H7 (cell line): ENCODE results near the gene CAMSAP3. TPM values are rescaled to one million over a fixed set of nuclear protein-coding genes. Genes with fewer than 3 reads are reported as not detected.
"Not testable (repeated sequence)": the region's sequence is repeated elsewhere in the genome, so short reads cannot be mapped to it uniquely, and the experiment has no call there.

Source experiments
- DNase-seq: peaks from one replicate; pipeline ENCODE4 v3.0.0; 2012
- H3K27me3 ChIP-seq: 2 replicates; pipeline ENCODE4 v1.6.0; 2011; ENCODE audit warnings: mild to moderate bottlenecking, low read length; ENCODE audit not compliant: control insufficient read depth, insufficient read depth
- H3K36me3 ChIP-seq: replicated peaks from 2 replicates; pipeline ENCODE4 v1.5.1; 2011; ENCODE audit warnings: low read length; ENCODE audit not compliant: control insufficient read depth, insufficient read depth
- H3K4me3 ChIP-seq: 2 replicates; pipeline ENCODE4 v1.5.1; 2011; ENCODE audit warnings: low read depth, mild to moderate bottlenecking, control low read depth, low read length, moderate library complexity; ENCODE audit not compliant: insufficient read depth
- total RNA-seq: library from RNA; depleted of rRNA; stranded (reverse); fragments of >200 nt; shearing (Covaris generic); gene quantifications from 2 replicates; pipeline ENCODE4 v1.2.3, GENCODE V29; 2014

The CAMSAP3 gene
- total RNA-seq, 1 experiment from 2014 or later: 7.3 TPM

GRCh38 chr19:7638802-7639465, 43.3 kb downstream of the CAMSAP3 start:
- H3K27me3 ChIP-seq: peaks cover 19% of the 10 kb centered on the region
- H3K36me3 ChIP-seq: peaks cover 3% of the 10 kb centered on the region
- H3K4me3 ChIP-seq: no peak overlapping the region
- no peak for DNase-seq

- peaks cover 15% of the 10 kb centered on the region for H3K27me3 ChIP-seq
- no peak overlapping the region for H3K4me3 ChIP-seq
- no peak for DNase-seq
- H3K36me3 ChIP-seq: peaks cover 3% of the 10 kb centered on the region
Observed at GRCh38 chr19:7639863-7640348, 44.2 kb downstream of the CAMSAP3 start.

- no peak overlapping the region for H3K4me3 ChIP-seq
- peaks cover 3% of the 10 kb centered on the region for H3K36me3 ChIP-seq
- H3K27me3 ChIP-seq: peaks cover 9% of the 10 kb centered on the region
- DNase-seq: no peak
Observed at GRCh38 chr19:7640803-7641202, 45.1 kb downstream of the CAMSAP3 start.

- DNase-seq: peak; percentile 79
- H3K4me3 ChIP-seq: no peak overlapping the region
- peaks cover 3% of the 10 kb centered on the region for H3K36me3 ChIP-seq
- H3K27me3 ChIP-seq: peaks cover 2% of the 10 kb centered on the region; the same call in 1 of the 2 replicates
Observed at GRCh38 chr19:7641290-7642276, 45.9 kb downstream of the CAMSAP3 start.

- H3K27me3 ChIP-seq: no peaks in the 10 kb centered on the region; the same call in 1 of the 2 replicates
- H3K36me3 ChIP-seq: peaks cover 3% of the 10 kb centered on the region
- no peak for DNase-seq
- H3K4me3 ChIP-seq: no peak overlapping the region
Observed at GRCh38 chr19:7642295-7643030, 46.8 kb downstream of the CAMSAP3 start.

GRCh38 chr19:7643031-7643415, 47.4 kb downstream of the CAMSAP3 start:
- H3K36me3 ChIP-seq: peaks cover 3% of the 10 kb centered on the region
- DNase-seq: no peak
- H3K4me3 ChIP-seq: no peak overlapping the region
- no peaks in the 10 kb centered on the region for H3K27me3 ChIP-seq

GRCh38 chr19:7643629-7644549, 48.2 kb downstream of the CAMSAP3 start:
- not testable (repeated sequence) for H3K4me3 ChIP-seq, H3K27me3 ChIP-seq, H3K36me3 ChIP-seq
- peak; percentile 92 for DNase-seq

GRCh38 chr19:7644550-7644877, 48.9 kb downstream of the CAMSAP3 start:
- DNase-seq: no peak
- Histone ChIP-seq H3K4me3 (no peak overlapping the region), H3K27me3 (no peaks in the 10 kb centered on the region), H3K36me3 (peaks cover 3% of the 10 kb centered on the region)

- H3K4me3 ChIP-seq: no peak overlapping the region
- DNase-seq: no peak
Observed at GRCh38 chr19:7645163-7645562, 49.5 kb downstream of the CAMSAP3 start.

GRCh38 chr19:7645656-7646425, 50.2 kb downstream of the CAMSAP3 start:
- Histone ChIP-seq H3K27me3 (peaks cover 1% of the 10 kb centered on the region; the same call in 1 of the 2 replicates), H3K36me3 (no peaks in the 10 kb centered on the region; the same call in 1 of the 2 replicates), H3K4me3 (no peak overlapping the region)
- DNase-seq: no peak

More at GRCh38 chr19:7645163-7645562, 49.5 kb downstream of the CAMSAP3 start:
- no peaks in the 10 kb centered on the region for H3K27me3 ChIP-seq
- no peaks in the 10 kb centered on the region; the same call in 1 of the 2 replicates for H3K36me3 ChIP-seq

GRCh38 chr19:7646426-7646700, 50.7 kb downstream of the CAMSAP3 start:
- H3K4me3 ChIP-seq: no peak overlapping the region
- no peak for DNase-seq
- peaks cover 4% of the 10 kb centered on the region; the same call in 1 of the 2 replicates for H3K27me3 ChIP-seq
- H3K36me3 ChIP-seq: no peaks in the 10 kb centered on the region; the same call in 1 of the 2 replicates

GRCh38 chr19:7647156-7647555, 51.5 kb downstream of the CAMSAP3 start:
- no peak overlapping the region for H3K4me3 ChIP-seq
- DNase-seq: no peak
- H3K27me3 ChIP-seq: peaks cover 4% of the 10 kb centered on the region; the same call in 1 of the 2 replicates
- no peaks in the 10 kb centered on the region; the same call in 1 of the 2 replicates for H3K36me3 ChIP-seq
